ENCODE results near the gene MID1. TPM values are rescaled to one million over a fixed set of nuclear protein-coding genes. Genes with fewer than 3 reads are reported as not detected.

Gene MID1
- polyA plus RNA-seq, 3 donors = 0.05 to 0.10 TPM; not detected in 1

DNA sequence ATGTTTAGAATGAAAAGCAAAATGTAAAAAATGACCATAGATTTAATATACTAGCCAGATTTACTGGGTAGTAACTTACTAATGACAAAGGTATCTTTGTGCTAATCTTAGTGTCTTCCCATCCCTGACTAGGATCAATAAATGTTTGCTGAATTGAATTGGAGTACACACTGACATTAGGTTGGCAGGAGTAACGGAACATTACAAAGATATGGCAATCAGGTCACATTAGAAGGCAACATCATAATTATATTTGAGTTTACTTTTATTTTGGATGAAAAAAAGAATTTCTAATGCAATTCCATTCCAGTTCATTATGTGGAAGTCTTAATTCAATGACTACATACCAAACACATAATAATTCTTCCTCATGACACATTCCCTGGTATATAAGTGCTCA lies 77.8 kb downstream of the MID1 start:
- no peaks in the 10 kb centered on the region for H3K79me2 ChIP-seq (ENCODE audit: insufficient read depth, low read length)
- intact Hi-C loops (cut with micrococcal nuclease) = no loop called here
- no peaks in the 10 kb centered on the region for H3K4me1 ChIP-seq (ENCODE audit: control insufficient read depth in 1 of 2, insufficient read depth in 2 of 2, low read length in 2 of 2)
- no peaks in the 10 kb centered on the region for H3K36me3 Mint-ChIP-seq
- H3K36me3 ChIP-seq (replicated peaks in 1 of 2; ENCODE audit: control insufficient read depth in 1 of 2, insufficient read depth in 2 of 2, low read length in 2 of 2) = no peaks in the 10 kb centered on the region
- peaks cover 0 to 1% (median 0%) of the 10 kb centered on the region in 7 donors for H3K9me3 Mint-ChIP-seq
- H3K4me2 ChIP-seq (replicated peaks; ENCODE audit: extremely low read depth, low read length, poor library complexity, severe bottlenecking) = no peak overlapping the region
- no CpG with 5 or more reads among the region's 1 CpG for WGBS (ENCODE audit: insufficient coverage)
- H3K4me3 ChIP-seq (replicated peaks in 1 of 3; ENCODE audit: low read depth in 2 of 3, low read length in 3 of 3) = no peak overlapping the region
- DNase-seq = no peak
- H3K9ac ChIP-seq (ENCODE audit: insufficient read depth, low read length, poor library complexity, severe bottlenecking) = no peak overlapping the region
- H3K27me3 ChIP-seq (ENCODE audit: control insufficient read depth in 2 of 2, insufficient read depth in 2 of 2, low read length in 2 of 2) = no peaks in the 10 kb centered on the region
- no peak overlapping the region for H3K27ac ChIP-seq (ENCODE audit: low read depth in 1 of 2, low read length in 2 of 2)
- H3K27ac Mint-ChIP-seq = no peak overlapping the region
- no peaks in the 10 kb centered on the region for H3K4me1 Mint-ChIP-seq
- peaks cover 0 to 4% (median 1%) of the 10 kb centered on the region in 3 donors for H3K27me3 Mint-ChIP-seq (ENCODE audit: low read depth in 3 of 3)
- no peak overlapping the region for H2AFZ ChIP-seq (ENCODE audit: insufficient read depth, low read depth, low read length, poor library complexity, severe bottlenecking)
- no peak for TF ChIP-seq CTCF (IDR thresholded peaks at IDR 0.05)
- no peak overlapping the region for H3K4me3 Mint-ChIP-seq
- no peaks in the 10 kb centered on the region for H3K9me3 ChIP-seq (replicated peaks in 1 of 2; ENCODE audit: control insufficient read depth in 1 of 2, insufficient read depth in 1 of 2, low read length in 2 of 2)
- no peaks in the 10 kb centered on the region for H4K20me1 ChIP-seq (ENCODE audit: insufficient read depth, low read length)

DNA sequence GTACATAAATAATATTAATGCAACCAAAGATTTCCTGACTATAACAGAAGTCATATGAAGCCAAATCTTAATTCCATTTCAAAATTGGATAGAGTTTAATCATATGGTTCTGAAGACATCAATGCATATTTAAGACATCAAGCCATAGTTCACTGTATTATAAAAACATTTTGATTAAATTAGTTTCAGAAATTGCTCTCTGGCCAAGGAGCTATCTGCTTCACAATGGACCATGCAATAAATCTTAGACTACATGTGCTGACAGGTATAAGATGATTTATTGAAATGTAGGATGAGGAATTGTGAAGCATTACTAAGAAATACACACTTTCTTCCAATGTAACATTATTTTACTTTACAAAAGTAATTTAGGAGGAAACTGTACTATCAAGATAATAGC lies 81.6 kb downstream of the MID1 start:
- Mint-ChIP-seq H3K4me1 (no peaks in the 10 kb centered on the region), H3K27me3 (ENCODE audit: low read depth in 3 of 3) (peaks cover 0 to 1% (median 0%) of the 10 kb centered on the region in 3 donors), H3K27ac (no peak overlapping the region), H3K4me3 (no peak overlapping the region), H3K9me3 (peaks cover 0 to 3% (median 0%) of the 10 kb centered on the region in 7 donors), H3K36me3 (no peaks in the 10 kb centered on the region)
- Histone ChIP-seq H3K36me3 (replicated peaks in 1 of 2; ENCODE audit: control insufficient read depth in 1 of 2, insufficient read depth in 2 of 2, low read length in 2 of 2) (no peaks in the 10 kb centered on the region), H3K9me3 (replicated peaks in 1 of 2; ENCODE audit: control insufficient read depth in 1 of 2, insufficient read depth in 1 of 2, low read length in 2 of 2) (no peaks in the 10 kb centered on the region), H3K9ac (ENCODE audit: insufficient read depth, low read length, poor library complexity, severe bottlenecking) (no peak overlapping the region), H4K20me1 (ENCODE audit: insufficient read depth, low read length) (no peaks in the 10 kb centered on the region), H3K4me1 (ENCODE audit: control insufficient read depth in 1 of 2, insufficient read depth in 2 of 2, low read length in 2 of 2) (no peaks in the 10 kb centered on the region), H3K79me2 (ENCODE audit: insufficient read depth, low read length) (no peaks in the 10 kb centered on the region), H3K4me2 (replicated peaks; ENCODE audit: extremely low read depth, low read length, poor library complexity, severe bottlenecking) (no peak overlapping the region), H3K27ac (ENCODE audit: low read depth in 1 of 2, low read length in 2 of 2) (no peak overlapping the region), H3K4me3 (replicated peaks in 1 of 3; ENCODE audit: low read depth in 2 of 3, low read length in 3 of 3) (no peak overlapping the region), H2AFZ (ENCODE audit: insufficient read depth, low read depth, low read length, poor library complexity, severe bottlenecking) (no peak overlapping the region), H3K27me3 (ENCODE audit: control insufficient read depth in 2 of 2, insufficient read depth in 2 of 2, low read length in 2 of 2) (no peaks in the 10 kb centered on the region)
- TF ChIP-seq CTCF (IDR thresholded peaks at IDR 0.05) = no peak
- no peak for DNase-seq
- intact Hi-C loops (cut with micrococcal nuclease) = no loop called here
